Measurements from ENCODE around the gene TRIM28. TPM values are rescaled to one million over a fixed set of nuclear protein-coding genes. Genes with fewer than 3 reads are reported as not detected.

The TRIM28 gene
- total RNA-seq, 1 experiment from 2014 or later: 1,221 TPM

DNA sequence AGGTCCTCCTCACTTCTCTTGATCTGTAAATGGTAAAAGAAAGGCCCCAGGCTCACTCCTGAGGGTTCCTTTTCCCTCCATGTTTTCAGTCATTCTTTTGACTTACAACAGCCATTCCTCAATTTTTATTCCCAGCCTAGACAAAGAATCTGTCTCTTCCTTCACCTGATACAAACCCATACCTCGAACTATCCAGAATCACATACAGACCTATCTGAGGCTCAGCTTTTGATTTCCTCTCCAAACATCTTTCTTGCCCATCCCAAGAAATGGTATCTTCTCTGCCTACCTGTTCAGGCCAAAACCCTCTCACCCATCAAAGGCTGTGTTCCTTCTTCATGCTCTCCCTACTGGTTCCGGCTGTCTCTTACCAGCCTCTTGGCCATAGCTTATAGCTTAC lies 8.8 kb downstream of the TRIM28 start:
- Mint-ChIP-seq H3K4me3 (no peak overlapping the region), H3K36me3 (peaks cover 66% of the 10 kb centered on the region), H3K27me3 (ENCODE audit: low read depth) (no peaks in the 10 kb centered on the region; the same call in 1 of the 2 replicates), H3K9me3 (no peaks in the 10 kb centered on the region), H3K4me1 (peaks cover 30% of the 10 kb centered on the region), H3K27ac (no peak overlapping the region)
- POLR2A ChIA-PET: interaction anchor here (3.2 to 3.8 kb wide), 2 partner anchors 8 to 33 kb away, joined by 30 to 34 read pairs; partner anchors contain the start of genes TRIM28 and ZBTB45
- no peak for TF ChIP-seq IRF2 (CRISPR knock-in tag; IDR thresholded peaks at IDR 0.05; ENCODE audit: borderline replicate concordance, low read depth)
- no peak for TF ChIP-seq CBFB (CRISPR knock-in tag; IDR thresholded peaks at IDR 0.05; ENCODE audit: low read depth)
- TF ChIP-seq, protein P1, sequence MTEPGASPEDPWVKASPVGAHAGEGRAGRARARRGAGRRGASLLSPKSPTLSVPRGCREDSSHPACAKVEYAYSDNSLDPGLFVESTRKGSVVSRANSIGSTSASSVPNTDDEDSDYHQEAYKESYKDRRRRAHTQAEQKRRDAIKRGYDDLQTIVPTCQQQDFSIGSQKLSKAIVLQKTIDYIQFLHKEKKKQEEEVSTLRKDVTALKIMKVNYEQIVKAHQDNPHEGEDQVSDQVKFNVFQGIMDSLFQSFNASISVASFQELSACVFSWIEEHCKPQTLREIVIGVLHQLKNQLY (CRISPR knock-in tag; IDR thresholded peaks at IDR 0.05): no peak
- TF ChIP-seq, protein P2, sequence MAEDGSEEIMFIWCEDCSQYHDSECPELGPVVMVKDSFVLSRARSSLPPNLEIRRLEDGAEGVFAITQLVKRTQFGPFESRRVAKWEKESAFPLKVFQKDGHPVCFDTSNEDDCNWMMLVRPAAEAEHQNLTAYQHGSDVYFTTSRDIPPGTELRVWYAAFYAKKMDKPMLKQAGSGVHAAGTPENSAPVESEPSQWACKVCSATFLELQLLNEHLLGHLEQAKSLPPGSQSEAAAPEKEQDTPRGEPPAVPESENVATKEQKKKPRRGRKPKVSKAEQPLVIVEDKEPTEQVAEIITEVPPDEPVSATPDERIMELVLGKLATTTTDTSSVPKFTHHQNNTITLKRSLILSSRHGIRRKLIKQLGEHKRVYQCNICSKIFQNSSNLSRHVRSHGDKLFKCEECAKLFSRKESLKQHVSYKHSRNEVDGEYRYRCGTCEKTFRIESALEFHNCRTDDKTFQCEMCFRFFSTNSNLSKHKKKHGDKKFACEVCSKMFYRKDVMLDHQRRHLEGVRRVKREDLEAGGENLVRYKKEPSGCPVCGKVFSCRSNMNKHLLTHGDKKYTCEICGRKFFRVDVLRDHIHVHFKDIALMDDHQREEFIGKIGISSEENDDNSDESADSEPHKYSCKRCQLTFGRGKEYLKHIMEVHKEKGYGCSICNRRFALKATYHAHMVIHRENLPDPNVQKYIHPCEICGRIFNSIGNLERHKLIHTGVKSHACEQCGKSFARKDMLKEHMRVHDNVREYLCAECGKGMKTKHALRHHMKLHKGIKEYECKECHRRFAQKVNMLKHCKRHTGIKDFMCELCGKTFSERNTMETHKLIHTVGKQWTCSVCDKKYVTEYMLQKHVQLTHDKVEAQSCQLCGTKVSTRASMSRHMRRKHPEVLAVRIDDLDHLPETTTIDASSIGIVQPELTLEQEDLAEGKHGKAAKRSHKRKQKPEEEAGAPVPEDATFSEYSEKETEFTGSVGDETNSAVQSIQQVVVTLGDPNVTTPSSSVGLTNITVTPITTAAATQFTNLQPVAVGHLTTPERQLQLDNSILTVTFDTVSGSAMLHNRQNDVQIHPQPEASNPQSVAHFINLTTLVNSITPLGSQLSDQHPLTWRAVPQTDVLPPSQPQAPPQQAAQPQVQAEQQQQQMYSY (CRISPR knock-in tag; IDR thresholded peaks at IDR 0.05): no peak
- no peak for TF ChIP-seq NR1H2 (CRISPR knock-in tag; IDR thresholded peaks at IDR 0.05)
- TF ChIP-seq ZBTB21 (CRISPR knock-in tag; IDR thresholded peaks at IDR 0.05; ENCODE audit: borderline replicate concordance): no peak
- TF ChIP-seq, protein P3, sequence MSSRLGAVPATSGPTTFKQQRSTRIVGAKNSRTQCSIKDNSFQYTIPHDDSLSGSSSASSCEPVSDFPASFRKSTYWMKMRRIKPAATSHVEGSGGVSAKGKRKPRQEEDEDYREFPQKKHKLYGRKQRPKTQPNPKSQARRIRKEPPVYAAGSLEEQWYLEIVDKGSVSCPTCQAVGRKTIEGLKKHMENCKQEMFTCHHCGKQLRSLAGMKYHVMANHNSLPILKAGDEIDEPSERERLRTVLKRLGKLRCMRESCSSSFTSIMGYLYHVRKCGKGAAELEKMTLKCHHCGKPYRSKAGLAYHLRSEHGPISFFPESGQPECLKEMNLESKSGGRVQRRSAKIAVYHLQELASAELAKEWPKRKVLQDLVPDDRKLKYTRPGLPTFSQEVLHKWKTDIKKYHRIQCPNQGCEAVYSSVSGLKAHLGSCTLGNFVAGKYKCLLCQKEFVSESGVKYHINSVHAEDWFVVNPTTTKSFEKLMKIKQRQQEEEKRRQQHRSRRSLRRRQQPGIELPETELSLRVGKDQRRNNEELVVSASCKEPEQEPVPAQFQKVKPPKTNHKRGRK (CRISPR knock-in tag; IDR thresholded peaks at IDR 0.05; ENCODE audit: borderline replicate concordance): no peak
- TF ChIP-seq CTCF (IDR thresholded peaks at IDR 0.05): no peak
- TF ChIP-seq, protein P4, sequence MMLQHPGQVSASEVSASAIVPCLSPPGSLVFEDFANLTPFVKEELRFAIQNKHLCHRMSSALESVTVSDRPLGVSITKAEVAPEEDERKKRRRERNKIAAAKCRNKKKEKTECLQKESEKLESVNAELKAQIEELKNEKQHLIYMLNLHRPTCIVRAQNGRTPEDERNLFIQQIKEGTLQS (CRISPR knock-in tag; conservative IDR thresholded peaks at IDR 0.05): no peak
- no peak for TF ChIP-seq SMAD3 (CRISPR knock-in tag; IDR thresholded peaks at IDR 0.05; ENCODE audit: borderline replicate concordance)
- TF ChIP-seq, protein P5, sequence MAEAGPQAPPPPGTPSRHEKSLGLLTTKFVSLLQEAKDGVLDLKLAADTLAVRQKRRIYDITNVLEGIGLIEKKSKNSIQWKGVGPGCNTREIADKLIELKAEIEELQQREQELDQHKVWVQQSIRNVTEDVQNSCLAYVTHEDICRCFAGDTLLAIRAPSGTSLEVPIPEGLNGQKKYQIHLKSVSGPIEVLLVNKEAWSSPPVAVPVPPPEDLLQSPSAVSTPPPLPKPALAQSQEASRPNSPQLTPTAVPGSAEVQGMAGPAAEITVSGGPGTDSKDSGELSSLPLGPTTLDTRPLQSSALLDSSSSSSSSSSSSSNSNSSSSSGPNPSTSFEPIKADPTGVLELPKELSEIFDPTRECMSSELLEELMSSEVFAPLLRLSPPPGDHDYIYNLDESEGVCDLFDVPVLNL (CRISPR knock-in tag; IDR thresholded peaks at IDR 0.05; ENCODE audit: borderline replicate concordance, low read depth): no peak
- TF ChIP-seq FOXP1 (CRISPR knock-in tag; IDR thresholded peaks at IDR 0.05; ENCODE audit: borderline replicate concordance): no peak
- no peak for TF ChIP-seq TP53 (CRISPR knock-in tag; IDR thresholded peaks at IDR 0.05)
- no peak for TF ChIP-seq SMAD4 (CRISPR knock-in tag; IDR thresholded peaks at IDR 0.05)
- TF ChIP-seq, protein P6, sequence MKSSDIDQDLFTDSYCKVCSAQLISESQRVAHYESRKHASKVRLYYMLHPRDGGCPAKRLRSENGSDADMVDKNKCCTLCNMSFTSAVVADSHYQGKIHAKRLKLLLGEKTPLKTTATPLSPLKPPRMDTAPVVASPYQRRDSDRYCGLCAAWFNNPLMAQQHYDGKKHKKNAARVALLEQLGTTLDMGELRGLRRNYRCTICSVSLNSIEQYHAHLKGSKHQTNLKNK (CRISPR knock-in tag; IDR thresholded peaks at IDR 0.05): no peak
- no peak for TF ChIP-seq ZNF317 (CRISPR knock-in tag; IDR thresholded peaks at IDR 0.05; ENCODE audit: borderline replicate concordance, low read depth)
- no peak for TF ChIP-seq ZNF232 (CRISPR knock-in tag; IDR thresholded peaks at IDR 0.05)
- CTCF ChIA-PET: interaction anchor here (2.9 to 3.4 kb wide), 2 partner anchors 33 to 39 kb away, joined by 28 to 38 read pairs; partner anchors contain the start of gene ZBTB45
- DNase-seq (ENCODE audit: low spot score) (no peak), ATAC-seq (no peak)
